Right atrium auricular region (tissue), 2 donors: ENCODE data around the gene GGN. TPM values are rescaled to one million over a fixed set of nuclear protein-coding genes. Genes with fewer than 3 reads are reported as not detected.
A peak's percentile ranks its signal among the peaks of the same experiment; 100 is the strongest.

Experiments
- DNase-seq: peaks from one replicate; pipeline ENCODE4 v3.0.0-alpha.2; 2019; ENCODE audit warnings: low spot score
- H3K27ac ChIP-seq, 2 donors: fragments of 200-600 bp; sonication (generic); 1 replicate in 1 of 2; 2 replicates in 1 of 2; pipeline ENCODE4 v1.5.1; 2016 to 2019
- H3K27me3 ChIP-seq, 2 donors: fragments of 200-600 bp; sonication (generic); one replicate each; pipeline versions ENCODE4 v1.5.1 to v1.6.0; 2017 to 2019
- H3K36me3 ChIP-seq: fragments of 200-600 bp; sonication (generic); one replicate; pipeline ENCODE4 v1.5.1; 2016
- H3K4me1 ChIP-seq, 2 donors: fragments of 200-600 bp; sonication (generic); one replicate each; pipeline versions ENCODE4 v1.5.1 to v1.6.0; 2017 to 2019
- H3K4me3 ChIP-seq, 2 donors: fragments of 200-600 bp; sonication (generic); 1 replicate in 1 of 2; 2 replicates in 1 of 2; pipeline ENCODE4 v1.5.1; 2017 to 2019; ENCODE audit warnings: mild to moderate bottlenecking in 1 of 2, moderate library complexity in 1 of 2
- H3K9me3 ChIP-seq, 2 donors: fragments of 200-600 bp; sonication (generic); one replicate each; pipeline ENCODE4 v1.5.1; 2019
- total RNA-seq, 2 donors: library from RNA; depleted of rRNA; stranded (reverse); fragments of >200 nt; gene quantifications; one replicate each; pipeline ENCODE4 v1.1.0, GENCODE V29; 2016
- TF ChIP-seq, protein P1 (sequence below), 2 donors: fragments of 200-600 bp; sonication (generic); IDR thresholded peaks; one replicate each; pipeline ENCODE4 v1.5.1; 2019; ENCODE audit warnings: antibody characterized with exemption in 2 of 2

Gene GGN, protein sequence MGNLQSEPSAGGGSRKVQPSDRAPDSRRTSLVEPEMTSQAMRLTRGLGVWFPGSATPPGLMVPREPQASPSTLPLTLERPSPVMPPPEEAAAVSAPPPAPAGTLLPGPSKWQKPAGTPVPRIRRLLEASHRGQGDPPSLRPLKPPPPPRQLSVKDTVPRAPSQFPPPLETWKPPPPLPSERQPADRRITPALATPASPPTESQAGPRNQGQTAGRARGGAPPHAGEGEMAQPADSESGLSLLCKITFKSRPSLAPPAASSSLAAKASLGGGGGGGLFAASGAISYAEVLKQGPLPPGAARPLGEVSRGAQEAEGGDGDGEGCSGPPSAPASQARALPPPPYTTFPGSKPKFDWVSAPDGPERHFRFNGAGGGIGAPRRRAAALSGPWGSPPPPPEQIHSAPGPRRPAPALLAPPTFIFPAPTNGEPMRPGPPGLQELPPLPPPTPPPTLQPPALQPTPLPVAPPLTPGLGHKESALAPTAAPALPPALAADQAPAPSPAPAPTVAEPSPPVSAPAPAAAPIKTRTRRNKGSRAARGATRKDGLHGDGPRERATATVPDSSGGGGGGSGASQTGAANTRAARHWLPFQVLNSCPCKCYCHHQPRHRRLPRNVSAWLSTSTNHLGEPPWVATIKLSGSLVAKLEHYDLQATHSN
- 1 to 10 TPM in 1 of 2 donors, under 1 TPM in 1; 0.37 to 1.3 TPM for total RNA-seq

DNA sequence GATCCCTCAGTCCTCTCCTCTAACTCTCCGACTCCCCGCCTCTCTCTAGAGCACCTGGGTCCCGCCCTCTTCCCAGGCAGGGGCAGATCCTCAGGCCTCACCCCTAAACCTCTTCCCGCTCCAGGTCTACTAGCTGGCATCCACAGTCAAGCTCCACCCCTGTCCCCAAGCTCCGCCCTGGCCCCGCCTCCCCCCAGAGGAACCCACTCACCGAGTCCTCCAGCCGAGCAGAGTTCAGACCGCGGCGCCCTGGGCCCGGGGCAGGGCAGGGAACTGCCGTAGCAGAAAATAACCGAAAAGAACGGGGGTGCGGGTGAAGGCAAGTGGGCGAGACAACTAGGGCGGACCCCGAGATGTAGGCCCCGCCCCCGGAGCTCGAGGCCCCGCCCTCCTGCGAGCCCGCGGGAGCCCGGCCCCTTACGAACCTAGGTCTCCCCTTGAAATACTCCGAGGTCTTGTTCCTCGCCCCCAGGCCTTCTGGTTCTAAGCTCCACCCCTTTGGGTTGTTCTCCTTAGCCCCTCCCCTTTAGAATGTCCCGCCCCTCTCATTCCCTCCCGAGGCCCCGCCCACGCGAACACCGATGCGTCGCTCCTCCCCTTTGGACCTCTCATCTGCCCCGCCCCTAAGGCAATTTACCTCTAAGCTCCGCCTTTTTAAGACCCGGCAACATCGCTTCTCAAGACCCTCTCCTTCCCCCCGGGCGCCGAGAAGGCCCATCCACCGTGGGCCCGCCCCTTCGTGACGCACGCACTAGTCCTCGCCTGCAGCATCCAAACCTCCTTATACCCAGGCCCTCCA is at the start of gene GGN:
TSS of gene GGN (minus strand) at position 485 of the 799 bp plus-strand sequence. CDS start 773 bp downstream, outside the sequence.
- Histone ChIP-seq H3K4me3 (peak within 1 kb of the TSS; percentile 47 to 57), H3K27me3 (no peaks in the 10 kb centered on the region), H3K27ac (peak within 1 kb of the TSS; percentile 54 to 61), H3K9me3 (no peaks in the 10 kb centered on the region), H3K36me3 (peaks cover 28% of the 10 kb centered on the region), H3K4me1 (peaks cover 0 to 46% of the 10 kb centered on the region in 2 donors)
- TF ChIP-seq, protein P1, sequence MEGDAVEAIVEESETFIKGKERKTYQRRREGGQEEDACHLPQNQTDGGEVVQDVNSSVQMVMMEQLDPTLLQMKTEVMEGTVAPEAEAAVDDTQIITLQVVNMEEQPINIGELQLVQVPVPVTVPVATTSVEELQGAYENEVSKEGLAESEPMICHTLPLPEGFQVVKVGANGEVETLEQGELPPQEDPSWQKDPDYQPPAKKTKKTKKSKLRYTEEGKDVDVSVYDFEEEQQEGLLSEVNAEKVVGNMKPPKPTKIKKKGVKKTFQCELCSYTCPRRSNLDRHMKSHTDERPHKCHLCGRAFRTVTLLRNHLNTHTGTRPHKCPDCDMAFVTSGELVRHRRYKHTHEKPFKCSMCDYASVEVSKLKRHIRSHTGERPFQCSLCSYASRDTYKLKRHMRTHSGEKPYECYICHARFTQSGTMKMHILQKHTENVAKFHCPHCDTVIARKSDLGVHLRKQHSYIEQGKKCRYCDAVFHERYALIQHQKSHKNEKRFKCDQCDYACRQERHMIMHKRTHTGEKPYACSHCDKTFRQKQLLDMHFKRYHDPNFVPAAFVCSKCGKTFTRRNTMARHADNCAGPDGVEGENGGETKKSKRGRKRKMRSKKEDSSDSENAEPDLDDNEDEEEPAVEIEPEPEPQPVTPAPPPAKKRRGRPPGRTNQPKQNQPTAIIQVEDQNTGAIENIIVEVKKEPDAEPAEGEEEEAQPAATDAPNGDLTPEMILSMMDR (IDR thresholded peaks at IDR 0.05): no peak
- peak; percentile 77 for DNase-seq

DNA sequence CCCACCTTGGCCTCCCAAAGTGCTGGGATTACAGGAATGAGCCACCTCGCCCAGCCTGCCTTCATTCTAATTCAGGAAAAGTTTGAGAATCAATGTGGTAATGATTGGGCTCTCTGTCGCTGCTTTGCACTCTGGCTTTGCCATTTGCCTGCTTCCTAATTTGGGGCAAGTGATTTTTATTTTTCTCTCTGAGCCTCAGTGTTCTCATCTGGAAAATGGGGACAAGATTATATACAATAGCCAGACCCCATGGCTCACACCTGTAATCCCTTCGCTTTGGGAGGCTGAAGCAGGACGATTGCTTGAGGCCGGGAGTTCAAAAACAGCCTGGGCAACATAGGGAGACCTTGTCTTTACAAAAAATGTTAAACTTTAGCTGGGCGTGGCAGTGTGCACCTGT is 49.5 kb upstream of the GGN start:
- Histone ChIP-seq H3K9me3 (no peaks in the 10 kb centered on the region), H3K27me3 (peaks cover 0 to 11% of the 10 kb centered on the region in 2 donors), H3K4me3 (no peak overlapping the region), H3K27ac (no peak overlapping the region), H3K4me1 (peaks cover 0 to 8% of the 10 kb centered on the region in 2 donors), H3K36me3 (no peaks in the 10 kb centered on the region)
- no peak for DNase-seq
- TF ChIP-seq, protein P1 (IDR thresholded peaks at IDR 0.05): no peak

DNA sequence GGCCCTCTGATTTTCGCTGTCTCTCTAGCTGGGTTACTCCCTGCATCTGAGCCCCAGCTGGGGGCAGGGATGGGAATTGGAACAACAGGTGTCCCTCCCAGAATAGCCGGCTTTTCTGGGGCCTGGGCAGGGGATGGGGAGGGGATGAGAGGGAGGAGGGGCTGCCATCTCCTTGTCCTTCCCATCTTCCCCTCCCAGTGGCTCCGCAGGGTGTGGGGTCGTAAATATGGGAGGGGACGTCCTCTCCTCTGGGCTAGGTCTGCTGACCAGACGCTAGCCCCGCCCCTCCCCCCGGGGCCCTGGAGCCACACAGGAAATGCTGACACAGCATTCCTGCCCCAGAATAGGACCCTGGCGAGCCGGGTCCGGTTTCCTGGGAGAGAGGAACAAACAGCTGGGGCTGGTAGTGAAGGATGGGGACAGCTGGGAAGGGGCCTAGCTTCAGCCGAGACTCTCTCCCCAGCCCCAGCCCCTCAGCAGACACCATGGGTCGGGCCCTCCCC is 46.8 kb upstream of the GGN start:
- no peak for DNase-seq
- no peak overlapping the region for H3K27ac ChIP-seq
- peaks cover 0 to 8% of the 10 kb centered on the region in 2 donors for H3K4me1 ChIP-seq

DNA sequence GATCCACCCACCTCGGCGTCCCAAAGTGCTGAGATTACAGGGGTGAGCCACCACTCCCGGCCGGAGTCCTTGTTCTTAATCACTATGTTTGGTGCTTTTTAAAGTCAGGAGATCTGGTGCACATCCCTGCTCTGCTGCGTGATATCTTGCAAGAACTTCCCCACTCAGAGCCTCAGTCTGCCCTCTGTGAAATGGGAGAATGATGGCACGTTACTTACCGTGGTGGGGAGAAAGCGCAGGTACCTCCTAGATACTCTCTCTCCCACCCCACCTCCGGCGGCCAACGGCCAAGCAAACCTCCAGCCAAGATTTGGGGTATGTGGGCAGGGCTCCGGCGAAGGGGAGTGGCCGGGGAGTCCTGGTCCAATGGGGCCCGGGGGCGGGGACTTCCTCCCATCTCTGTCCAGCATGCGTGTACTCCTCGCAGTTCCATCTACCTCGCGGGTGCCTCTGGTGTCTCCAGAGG is 45.5 kb upstream of the GGN start, which contains the start of gene RYR1:
TSS of gene RYR1 (plus strand) at position 424 of the 466 bp plus-strand sequence. CDS start 139 bp downstream, outside the sequence.
- Histone ChIP-seq H3K27ac (no peak within 1 kb of the TSS), H3K27me3 (peaks cover 0 to 11% of the 10 kb centered on the region in 2 donors), H3K9me3 (no peaks in the 10 kb centered on the region), H3K36me3 (no peaks in the 10 kb centered on the region), H3K4me1 (peaks cover 0 to 8% of the 10 kb centered on the region in 2 donors), H3K4me3 (peak within 1 kb of the TSS in 1 of 2 donors; percentile 15)
- DNase-seq: no peak
- TF ChIP-seq, protein P1 (IDR thresholded peaks at IDR 0.05): no peak

More for the DNA sequence above, 46.8 kb upstream of the GGN start:
- Histone ChIP-seq H3K4me3 (peak overlapping the region in 1 of 2 donors; percentile 1), H3K9me3 (no peaks in the 10 kb centered on the region), H3K27me3 (peaks cover 0 to 11% of the 10 kb centered on the region in 2 donors), H3K36me3 (no peaks in the 10 kb centered on the region)
- TF ChIP-seq, protein P1 (IDR thresholded peaks at IDR 0.05): no peak

DNA sequence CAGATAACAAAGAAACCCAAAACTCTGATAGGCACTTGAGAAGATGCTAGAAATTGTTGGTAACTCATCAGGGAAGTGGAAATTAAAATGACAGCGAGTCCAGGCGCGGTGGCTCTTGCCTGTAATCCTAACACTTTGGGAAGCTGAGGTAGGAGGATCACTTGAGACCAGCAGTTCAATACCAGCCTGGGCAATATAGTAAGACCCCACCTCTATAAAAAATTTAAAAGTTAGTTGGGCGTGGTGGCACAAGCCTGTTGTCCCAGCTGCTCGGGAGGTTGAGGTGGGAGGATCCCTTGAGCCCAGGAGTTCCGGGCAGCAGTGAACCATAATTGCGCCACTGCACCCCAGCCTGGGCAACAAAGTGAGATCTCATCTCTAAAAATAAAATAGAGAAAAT is 43.1 kb upstream of the GGN start:
- peaks cover 0 to 8% of the 10 kb centered on the region in 2 donors for H3K27me3 ChIP-seq
- H3K36me3 ChIP-seq: no peaks in the 10 kb centered on the region
- H3K9me3 ChIP-seq: no peaks in the 10 kb centered on the region
- no peak overlapping the region for H3K4me3 ChIP-seq
- peaks cover 0 to 8% of the 10 kb centered on the region in 2 donors for H3K4me1 ChIP-seq
- no peak for DNase-seq
- no peak overlapping the region for H3K27ac ChIP-seq
- TF ChIP-seq, protein P1 (IDR thresholded peaks at IDR 0.05): no peak
